OCI-LY1 (cell line): Measurements from ENCODE around the gene CINP.

ENCODE experiments used
- H2AFZ ChIP-seq: fragments of 200-600 bp; sonication (generic), shearing (Covaris generic); 2 replicates; pipeline ENCODE4 v1.6.0; 2014; ENCODE audit warnings: antibody characterized with exemption, mild to moderate bottlenecking, low read length
- H3F3A ChIP-seq: fragments of 200-600 bp; sonication (generic), shearing (Covaris generic); 2 replicates; pipeline ENCODE4 v1.6.0; 2014; ENCODE audit warnings: mild to moderate bottlenecking, antibody characterized with exemption, low read length, moderate library complexity; ENCODE audit not compliant: insufficient read depth
- H3K27ac ChIP-seq: fragments of 200-600 bp; sonication (generic); 2 replicates; pipeline ENCODE4 v1.5.1; 2014; ENCODE audit warnings: low read length, mixed run types, mild to moderate bottlenecking, low read depth; ENCODE audit not compliant: poor library complexity, severe bottlenecking
- H3K27me3 ChIP-seq: fragments of 200-600 bp; sonication (generic); 2 replicates; pipeline ENCODE4 v1.6.0; 2014; ENCODE audit warnings: antibody characterized with exemption, mild to moderate bottlenecking, low read length, moderate library complexity; ENCODE audit not compliant: insufficient read depth
- H3K36me3 ChIP-seq: fragments of 200-600 bp; sonication (generic); 2 replicates; pipeline ENCODE4 v1.6.1; 2014; ENCODE audit warnings: mild to moderate bottlenecking, antibody characterized with exemption, low read length, moderate library complexity, mixed read lengths; ENCODE audit not compliant: insufficient read depth
- H3K4me1 ChIP-seq: fragments of 200-600 bp; sonication (generic); 2 replicates; pipeline ENCODE4 v1.5.1; 2014; ENCODE audit warnings: mild to moderate bottlenecking, low read length, moderate library complexity; ENCODE audit not compliant: insufficient read depth, severe bottlenecking
- H3K4me2 ChIP-seq: fragments of 200-600 bp; sonication (generic), shearing (Covaris generic); 2 replicates; pipeline ENCODE4 v1.6.1; 2014; ENCODE audit warnings: low read length
- H3K4me3 ChIP-seq: fragments of 200-600 bp; sonication (generic); 2 replicates; pipeline ENCODE4 v1.5.1; 2014; ENCODE audit warnings: low read length, low read depth, mild to moderate bottlenecking, mixed read lengths; ENCODE audit not compliant: poor library complexity, severe bottlenecking
- H3K79me2 ChIP-seq: fragments of 200-600 bp; shearing (Covaris generic); 2 replicates; pipeline ENCODE4 v1.6.1; 2016; ENCODE audit warnings: mixed run types, low read length, mixed read lengths; ENCODE audit not compliant: insufficient read depth
- H3K9ac ChIP-seq: fragments of 200-600 bp; sonication (generic), shearing (Covaris generic); 2 replicates; pipeline ENCODE4 v1.6.1; 2014; ENCODE audit warnings: mild to moderate bottlenecking, low read length, mixed read lengths
- H3K9me2 ChIP-seq: fragments of 200-600 bp; sonication (generic), shearing (Covaris generic); 2 replicates; pipeline ENCODE4 v1.6.1; 2014; ENCODE audit warnings: low read depth, mild to moderate bottlenecking, low read length, mixed read lengths
- H3K9me3 ChIP-seq: fragments of 200-600 bp; shearing (Covaris generic); 2 replicates; pipeline ENCODE4 v1.6.1; 2014; ENCODE audit warnings: low read length, mixed read lengths
- H4K20me1 ChIP-seq: fragments of 200-600 bp; sonication (generic), shearing (Covaris generic); 2 replicates; pipeline ENCODE4 v1.6.0; 2016; ENCODE audit warnings: mild to moderate bottlenecking, low read length; ENCODE audit not compliant: insufficient read depth
- EZH2 ChIP-seq: fragments of 200-600 bp; sonication (generic), shearing (Covaris generic); IDR thresholded peaks from 2 replicates; pipeline ENCODE4 v1.8.0; 2017; ENCODE audit warnings: borderline replicate concordance, mixed run types, mild to moderate bottlenecking, antibody characterized with exemption, low read length, moderate library complexity, mixed read lengths
- TF ChIP-seq, protein P1 (sequence below): fragments of 200-600 bp; sonication (generic), shearing (Covaris generic); IDR thresholded peaks from 2 replicates; pipeline ENCODE4 v1.5.1; 2017; ENCODE audit warnings: mild to moderate bottlenecking, antibody characterized with exemption, low read length, moderate library complexity, mixed read lengths

Gene CINP

DNA sequence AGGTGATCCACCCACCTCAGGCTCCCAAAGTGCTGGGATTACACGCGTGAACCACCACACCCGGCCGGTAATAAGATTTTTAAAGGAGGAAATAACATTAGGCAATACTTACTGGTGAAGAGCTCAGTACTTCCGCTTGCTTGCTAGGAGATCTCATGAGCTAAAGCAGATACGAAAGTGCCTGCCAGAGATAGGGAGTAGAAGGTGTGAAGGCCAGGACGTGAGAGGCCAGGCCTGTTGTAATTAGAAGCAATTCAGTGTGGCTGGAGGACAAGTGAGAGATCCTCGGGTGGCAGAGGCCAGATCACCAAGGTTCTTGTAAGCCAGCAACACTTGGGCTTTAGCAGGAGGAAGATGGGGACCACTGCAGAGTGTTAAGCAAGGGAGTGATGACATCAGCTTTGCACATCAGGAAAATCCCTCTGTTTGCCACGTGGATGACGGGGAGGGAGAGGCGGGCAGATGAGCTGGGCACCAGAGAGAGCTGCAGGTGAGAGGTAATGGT is 7.7 kb upstream of the CINP start:
- Histone ChIP-seq H4K20me1 (no peaks in the 10 kb centered on the region), H3F3A (no peaks in the 10 kb centered on the region), H3K9me3 (no peaks in the 10 kb centered on the region), H3K36me3 (no peaks in the 10 kb centered on the region), H3K4me2 (peak overlapping the region; percentile 51), H3K9me2 (no peaks in the 10 kb centered on the region), H3K79me2 (no peaks in the 10 kb centered on the region), H3K27me3 (no peaks in the 10 kb centered on the region), H2AFZ (peak overlapping the region; percentile 87; the same call in 1 of the 2 replicates), H3K9ac (peak overlapping the region; percentile 22; the same call in 1 of the 2 replicates), H3K4me1 (peaks cover 30% of the 10 kb centered on the region), H3K4me3 (peak overlapping the region; percentile 16), H3K27ac (peak overlapping the region; percentile 59)
- TF ChIP-seq, protein P1, sequence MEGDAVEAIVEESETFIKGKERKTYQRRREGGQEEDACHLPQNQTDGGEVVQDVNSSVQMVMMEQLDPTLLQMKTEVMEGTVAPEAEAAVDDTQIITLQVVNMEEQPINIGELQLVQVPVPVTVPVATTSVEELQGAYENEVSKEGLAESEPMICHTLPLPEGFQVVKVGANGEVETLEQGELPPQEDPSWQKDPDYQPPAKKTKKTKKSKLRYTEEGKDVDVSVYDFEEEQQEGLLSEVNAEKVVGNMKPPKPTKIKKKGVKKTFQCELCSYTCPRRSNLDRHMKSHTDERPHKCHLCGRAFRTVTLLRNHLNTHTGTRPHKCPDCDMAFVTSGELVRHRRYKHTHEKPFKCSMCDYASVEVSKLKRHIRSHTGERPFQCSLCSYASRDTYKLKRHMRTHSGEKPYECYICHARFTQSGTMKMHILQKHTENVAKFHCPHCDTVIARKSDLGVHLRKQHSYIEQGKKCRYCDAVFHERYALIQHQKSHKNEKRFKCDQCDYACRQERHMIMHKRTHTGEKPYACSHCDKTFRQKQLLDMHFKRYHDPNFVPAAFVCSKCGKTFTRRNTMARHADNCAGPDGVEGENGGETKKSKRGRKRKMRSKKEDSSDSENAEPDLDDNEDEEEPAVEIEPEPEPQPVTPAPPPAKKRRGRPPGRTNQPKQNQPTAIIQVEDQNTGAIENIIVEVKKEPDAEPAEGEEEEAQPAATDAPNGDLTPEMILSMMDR: no peak
- no peak for TF ChIP-seq EZH2

DNA sequence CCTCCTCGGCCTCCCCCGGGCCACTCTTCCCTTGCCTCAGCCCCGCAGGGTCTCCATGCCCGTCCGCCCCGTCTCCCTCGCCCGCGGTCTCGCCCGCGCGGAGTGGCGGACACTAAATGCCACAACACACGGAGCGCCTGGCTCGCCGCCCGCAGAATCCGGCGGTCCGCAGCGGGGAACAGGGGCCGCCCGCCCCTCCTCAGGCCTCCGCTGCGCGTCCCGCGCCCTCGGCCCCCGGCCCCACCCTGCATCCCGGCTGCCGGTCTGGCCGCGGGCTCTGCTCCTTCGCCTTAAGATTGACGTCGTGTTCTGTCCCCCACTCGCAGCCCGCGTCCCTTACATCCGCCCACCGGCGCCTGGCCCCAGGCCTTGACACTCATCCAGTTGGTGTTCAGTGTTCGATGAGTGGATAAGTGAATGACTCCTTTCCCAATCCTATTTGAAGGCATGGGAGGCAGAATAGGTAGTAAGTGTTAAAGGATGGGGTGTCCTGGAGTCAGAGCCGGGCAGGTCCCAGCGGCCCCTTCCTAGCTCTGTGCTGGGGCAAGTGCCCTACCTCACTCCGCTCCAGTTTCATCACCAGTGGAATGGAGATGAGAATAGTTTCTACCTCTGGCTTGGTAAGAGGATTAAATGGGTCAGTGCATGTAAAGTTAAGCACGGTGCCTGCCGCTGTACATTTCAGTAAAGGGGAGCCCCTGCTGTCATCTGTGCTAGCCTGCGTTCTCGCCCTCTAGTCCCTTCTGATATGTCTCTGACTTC is 673 bp upstream of the CINP start:
- Histone ChIP-seq H3K4me1 (peaks cover 32% of the 10 kb centered on the region), H3K27me3 (no peaks in the 10 kb centered on the region), H3K27ac (no peak overlapping the region), H3K9me3 (no peaks in the 10 kb centered on the region), H3F3A (no peaks in the 10 kb centered on the region), H4K20me1 (no peaks in the 10 kb centered on the region), H3K9me2 (no peaks in the 10 kb centered on the region), H2AFZ (no peak overlapping the region), H3K36me3 (no peaks in the 10 kb centered on the region), H3K9ac (peak overlapping the region; percentile 72), H3K4me3 (peak overlapping the region; percentile 69), H3K79me2 (no peaks in the 10 kb centered on the region), H3K4me2 (peak overlapping the region; percentile 97)
- TF ChIP-seq, protein P1: no peak

DNA sequence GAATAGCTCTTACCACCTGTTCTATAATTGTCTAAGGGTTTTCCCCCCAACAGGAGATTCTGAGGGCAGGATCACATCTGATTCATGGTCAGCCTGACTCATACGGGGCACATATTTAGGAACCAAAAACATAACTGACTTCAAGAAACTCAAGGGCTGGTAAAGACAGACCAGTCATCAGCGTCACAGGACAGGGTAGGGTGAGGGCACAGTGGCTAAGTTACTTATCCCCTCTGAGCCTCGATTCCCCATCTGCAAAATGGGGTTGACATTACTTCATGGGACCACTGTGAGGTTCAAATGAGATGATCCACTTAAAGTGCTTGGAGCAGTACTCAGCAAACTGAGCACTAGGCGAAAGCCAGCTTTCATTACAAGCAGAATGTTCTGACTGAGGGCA is 606 bp downstream of the CINP start:
- Histone ChIP-seq H3K27me3 (no peaks in the 10 kb centered on the region), H3K36me3 (0 out of 2 replicates have a peak, but pooled peaks cover 4% of the 10 kb centered on the region), H3K79me2 (no peaks in the 10 kb centered on the region), H3K9ac (peak overlapping the region; percentile 72), H4K20me1 (no peaks in the 10 kb centered on the region), H3K9me2 (no peaks in the 10 kb centered on the region), H3K4me3 (peak overlapping the region; percentile 69), H2AFZ (no peak overlapping the region), H3K4me1 (peaks cover 19% of the 10 kb centered on the region), H3K9me3 (no peaks in the 10 kb centered on the region), H3K4me2 (peak overlapping the region; percentile 97), H3F3A (no peaks in the 10 kb centered on the region), H3K27ac (no peak overlapping the region)
- TF ChIP-seq EZH2: no peak
- TF ChIP-seq, protein P1: no peak
